ENCODE measurements around the gene LOXL1. TPM values are rescaled to one million over a fixed set of nuclear protein-coding genes. Genes with fewer than 3 reads are reported as not detected.

LOXL1 gene
- total and polyA plus RNA-seq, 11 donors, result 20.7 to 79.5 (median 30.4) TPM

GRCh38 chr15:73891328-73892315, 34.6 kb upstream of the LOXL1 start:
- no peak for DNase-seq
- ATAC-seq, result no peak
- Histone ChIP-seq H3K27ac (no peak overlapping the region), H3K9me3 (peaks cover 0 to 5% (median 0%) of the 10 kb centered on the region in 12 donors), H3K4me3 (no peak overlapping the region), H3K27me3 (no peaks in the 10 kb centered on the region), H3K4me1 (peaks cover 0 to 3% (median 0%) of the 10 kb centered on the region in 12 donors), H3K36me3 (no peaks in the 10 kb centered on the region)
- intact Hi-C loops (cut with DNase I), result loop anchor here in 2 of 10 donors (10.0 kb wide), 2 partner anchors 63 to 73 kb away; no protein-coding TSS in a partner anchor
- TF ChIP-seq CTCF (IDR thresholded peaks at IDR 0.05) (no peak), POLR2A (IDR thresholded peaks at IDR 0.05) (no peak)
- 76 to 90% (median 83%) methylated on average over 10 to 11 of the region's 11 CpGs for WGBS, 4 donors

GRCh38 chr15:73892446-73893226, 33.6 kb upstream of the LOXL1 start:
- ATAC-seq (no peak), DNase-seq (no peak)
- H3K9me3 ChIP-seq, result peaks cover 0 to 5% (median 0%) of the 10 kb centered on the region in 12 donors
- TF ChIP-seq POLR2A (IDR thresholded peaks at IDR 0.05) (no peak), CTCF (IDR thresholded peaks at IDR 0.05) (no peak)
- no peak overlapping the region for H3K27ac ChIP-seq
- no peak overlapping the region for H3K4me3 ChIP-seq
- intact Hi-C loops (cut with DNase I), result loop anchor here in 2 of 10 donors (10.0 kb wide), 2 partner anchors 62 to 72 kb away; no protein-coding TSS in a partner anchor
- 86 to 95% (median 93%) methylated on average over 10 to 13 of the region's 13 CpGs for WGBS, 4 donors
- no peaks in the 10 kb centered on the region for H3K36me3 ChIP-seq
- peaks cover 0 to 3% (median 0%) of the 10 kb centered on the region in 12 donors for H3K4me1 ChIP-seq
- H3K27me3 ChIP-seq, result no peaks in the 10 kb centered on the region

GRCh38 chr15:73894133-73894814, 32.0 kb upstream of the LOXL1 start:
- ATAC-seq (no peak), DNase-seq (no peak)
- H3K4me3 ChIP-seq, result no peak overlapping the region
- H3K4me1 ChIP-seq, result peaks cover 0 to under 1% (median 0%) of the 10 kb centered on the region in 12 donors
- no peak overlapping the region for H3K27ac ChIP-seq
- H3K27me3 ChIP-seq, result no peaks in the 10 kb centered on the region
- TF ChIP-seq POLR2A (IDR thresholded peaks at IDR 0.05) (no peak), CTCF (IDR thresholded peaks at IDR 0.05) (no peak)
- WGBS, 4 donors, result 79 to 88% (median 86%) methylated on average over 12 of the region's 12 CpGs
- H3K9me3 ChIP-seq, result peaks cover 0 to 5% (median 0%) of the 10 kb centered on the region in 12 donors
- H3K36me3 ChIP-seq, result no peaks in the 10 kb centered on the region
- intact Hi-C loops (cut with DNase I), result loop anchor here in 2 of 10 donors (10.0 kb wide), 2 partner anchors 61 to 71 kb away; no protein-coding TSS in a partner anchor

All from heart left ventricle (tissue), 16 donors.